ENCODE measurements around the gene FCN1. TPM values are rescaled to one million over a fixed set of nuclear protein-coding genes. Genes with fewer than 3 reads are reported as not detected.
A peak's percentile ranks its signal among the peaks of the same experiment; 100 is the strongest.

Gene FCN1
- total RNA-seq, 1 donor from 2014 or later: 2.9 TPM

- H3K36me3 ChIP-seq: no peaks in the 10 kb centered on the region
- DNase-seq: no peak
- intact Hi-C loops (cut with micrococcal nuclease): no loop called here
- no peaks in the 10 kb centered on the region for H3K27me3 ChIP-seq (ENCODE audit: low read depth)
- no peak for TF ChIP-seq CTCF (IDR thresholded peaks at IDR 0.05; ENCODE audit: borderline replicate concordance)
- no peaks in the 10 kb centered on the region for H3K4me1 ChIP-seq
- H3K9me3 ChIP-seq (replicated peaks): peaks cover 22% of the 10 kb centered on the region
- no peak overlapping the region for H3K27ac ChIP-seq (replicated peaks)
- no peak overlapping the region for H3K4me3 ChIP-seq
Measured at GRCh38 chr9:134922932-134923240, 5.2 kb upstream of the FCN1 start.

- no peaks in the 10 kb centered on the region for H3K36me3 ChIP-seq
- H3K27me3 ChIP-seq (ENCODE audit: low read depth): peaks cover 5% of the 10 kb centered on the region
- DNase-seq: peak; percentile 51
- peaks cover 22% of the 10 kb centered on the region for H3K9me3 ChIP-seq (replicated peaks)
- H3K4me3 ChIP-seq: no peak overlapping the region
- TF ChIP-seq CTCF (IDR thresholded peaks at IDR 0.05; ENCODE audit: borderline replicate concordance): no peak
- H3K4me1 ChIP-seq: no peaks in the 10 kb centered on the region
- intact Hi-C loops (cut with micrococcal nuclease): no loop called here
- H3K27ac ChIP-seq (replicated peaks): no peak overlapping the region
Measured at GRCh38 chr9:134922066-134922931, 4.6 kb upstream of the FCN1 start.

- Histone ChIP-seq H3K27me3 (ENCODE audit: low read depth) (peaks cover 35% of the 10 kb centered on the region), H3K36me3 (no peaks in the 10 kb centered on the region), H3K27ac (replicated peaks) (no peak overlapping the region), H3K4me3 (no peak overlapping the region), H3K4me1 (no peaks in the 10 kb centered on the region), H3K9me3 (replicated peaks) (peaks cover 22% of the 10 kb centered on the region)
- intact Hi-C loops (cut with micrococcal nuclease): no loop called here
- no peak for DNase-seq
- no peak for TF ChIP-seq CTCF (IDR thresholded peaks at IDR 0.05; ENCODE audit: borderline replicate concordance)
Measured at GRCh38 chr9:134919303-134919702, 1.6 kb upstream of the FCN1 start.

- TF ChIP-seq CTCF (IDR thresholded peaks at IDR 0.05; ENCODE audit: borderline replicate concordance): no peak
- Histone ChIP-seq H3K27ac (replicated peaks) (no peak overlapping the region), H3K9me3 (replicated peaks) (peaks cover 22% of the 10 kb centered on the region), H3K36me3 (no peaks in the 10 kb centered on the region), H3K4me1 (no peaks in the 10 kb centered on the region), H3K27me3 (ENCODE audit: low read depth) (peaks cover 40% of the 10 kb centered on the region), H3K4me3 (no peak overlapping the region)
- intact Hi-C loops (cut with micrococcal nuclease): no loop called here
- DNase-seq: no peak
Measured at GRCh38 chr9:134918646-134919045, 934 bp upstream of the FCN1 start.

- Histone ChIP-seq H3K9me3 (replicated peaks) (peaks cover 22% of the 10 kb centered on the region), H3K36me3 (no peaks in the 10 kb centered on the region), H3K4me1 (no peaks in the 10 kb centered on the region), H3K27ac (replicated peaks) (no peak overlapping the region), H3K4me3 (no peak overlapping the region), H3K27me3 (ENCODE audit: low read depth) (peaks cover 58% of the 10 kb centered on the region)
- intact Hi-C loops (cut with micrococcal nuclease): no loop called here
- DNase-seq: no peak
- TF ChIP-seq CTCF (IDR thresholded peaks at IDR 0.05; ENCODE audit: borderline replicate concordance): no peak
Measured at GRCh38 chr9:134916161-134916665, 1.5 kb downstream of the FCN1 start.

Data from left ventricle myocardium inferior (tissue), 1 donor.